HepG2 (cell line): Measurements from ENCODE around the gene ACSS2. TPM values are rescaled to one million over a fixed set of nuclear protein-coding genes. Genes with fewer than 3 reads are reported as not detected.

ENCODE experiments used
- ATAC-seq: fragments of 200-7000 bp; cut with Tn5 transposase; 3 replicates; pipeline ENCODE4 v1.9.1; 2020; ENCODE audit warnings: mild to moderate bottlenecking, moderate library complexity
- BruUV-seq: library from RNA; stranded (reverse); fragments of 400-500 nt; replicated peaks from 2 replicates; lab custom pipeline; 2021; lab: Mats Ljungman, UMichigan
- CTCF ChIA-PET: fragments of 300-600 bp; formaldehyde crosslinking; extraction: SDS; loops from one replicate; lab custom pipeline; 2021; ENCODE audit warnings: low total read pairs, inconsistent platforms, low intra/inter-chr PET ratio; lab: Yijun Ruan, JAX
- POLR2A ChIA-PET: fragments of 350-600 bp; sonication (Branson Sonifier 250); formaldehyde crosslinking; loops from one replicate; lab custom pipeline; 2020; ENCODE audit warnings: antibody characterized with exemption, inconsistent platforms; lab: Yijun Ruan, JAX
- DNase-seq: peaks from one replicate; pipeline ENCODE4 v3.0.0-alpha.2; 2015; ENCODE audit warnings: low spot score
- FAIRE-seq: peaks from 3 replicates; lab custom pipeline; 2011; peaks lifted over from hg19 to GRCh38; lab: Jason Lieb, UNC
- H2AFZ ChIP-seq: one replicate; pipeline ENCODE4 v1.6.1; 2011; ENCODE audit warnings: low read length, inconsistent platforms
- H3K27ac ChIP-seq: fragments of 300-600 bp; 3 replicates; pipeline ENCODE4 v1.8.0; 2011; ENCODE audit warnings: mixed run types, mild to moderate bottlenecking, mixed read lengths, low read length, inconsistent platforms; ENCODE audit not compliant: insufficient read depth; ENCODE audit errors: extremely low read length
- H3K27me3 ChIP-seq, 2 experiments: fragments of 200-600 bp in 1 of 2; 2 replicates in 1 of 2; 3 replicates in 1 of 2; pipeline versions ENCODE4 v1.6.0 to v1.8.0; 2011; ENCODE audit warnings: low read length in 2 of 2, mild to moderate bottlenecking in 2 of 2, moderate library complexity in 2 of 2, inconsistent platforms in 1 of 2; ENCODE audit not compliant: insufficient read depth in 2 of 2, control insufficient read depth in 1 of 2
- H3K36me3 ChIP-seq, 2 experiments: fragments of 200-600 bp in 1 of 2; replicated peaks in 1 of 2; 2 replicates in 1 of 2; 3 replicates in 1 of 2; pipeline versions ENCODE4 v1.5.1 to v1.8.0; 2011; ENCODE audit warnings: low read length in 2 of 2, inconsistent platforms in 1 of 2; ENCODE audit not compliant: insufficient read depth in 2 of 2, control insufficient read depth in 1 of 2
- H3K4me1 ChIP-seq: 2 replicates; pipeline ENCODE4 v1.5.1; 2012; ENCODE audit warnings: low read length, inconsistent platforms; ENCODE audit not compliant: insufficient read depth
- H3K4me2 ChIP-seq: 2 replicates; pipeline ENCODE4 v1.6.0; 2011; ENCODE audit warnings: low read depth, low read length, inconsistent platforms
- H3K4me3 ChIP-seq, 3 experiments: fragments of 200-600 bp in 1 of 3; sonication (generic), shearing (Covaris generic) in 1 of 3; replicated peaks in 1 of 3; 2 replicates each; pipeline ENCODE4 v1.5.1; 2011 to 2016; ENCODE audit warnings: low read length in 3 of 3, inconsistent platforms in 2 of 3, low read depth in 2 of 3, mild to moderate bottlenecking in 2 of 3, control low read depth in 1 of 3, mixed read lengths in 1 of 3; ENCODE audit not compliant: insufficient read depth in 1 of 3
- H3K79me2 ChIP-seq: one replicate; pipeline ENCODE4 v1.6.1; 2011; ENCODE audit warnings: low read length, inconsistent platforms; ENCODE audit not compliant: insufficient read depth
- H3K9ac ChIP-seq: 2 replicates; pipeline ENCODE4 v1.6.0; 2011; ENCODE audit warnings: mild to moderate bottlenecking, low read depth, low read length, inconsistent platforms; ENCODE audit not compliant: insufficient read depth
- H3K9me3 ChIP-seq: 2 replicates; pipeline ENCODE4 v1.5.1; 2012; ENCODE audit warnings: mild to moderate bottlenecking, low read length
- H4K20me1 ChIP-seq: 2 replicates; pipeline ENCODE4 v1.6.0; 2011; ENCODE audit warnings: inconsistent platforms, mild to moderate bottlenecking, low read length, moderate library complexity; ENCODE audit not compliant: insufficient read depth
- EHMT2 ChIP-seq: fragments of 200-600 bp; sonication (generic); IDR thresholded peaks from 2 replicates; pipeline ENCODE4 v1.7.0; 2017; ENCODE audit warnings: antibody characterized with exemption, low read depth, low read length, borderline replicate concordance
- FOXK2 ChIP-seq: fragments of 450-650 bp; IDR thresholded peaks from 2 replicates; pipeline ENCODE4 v1.6.1; 2016
- HIVEP1 ChIP-seq: sonication (generic); formaldehyde crosslinking; IDR thresholded peaks from 2 replicates; pipeline ENCODE4 v1.4.0; 2020; ENCODE audit warnings: mild to moderate bottlenecking, missing genetic modification reagents
- ZNF234 ChIP-seq: sonication (generic); formaldehyde crosslinking; conservative IDR thresholded peaks from 2 replicates; pipeline ENCODE4 v1.5.1; 2020; ENCODE audit warnings: mild to moderate bottlenecking, missing genetic modification reagents
- ZNF629 ChIP-seq: sonication (generic); formaldehyde crosslinking; conservative IDR thresholded peaks from 2 replicates; pipeline ENCODE4 v1.5.0; 2020; ENCODE audit warnings: missing genetic modification reagents
- WGBS: methylation state at CpG from one replicate; pipeline ENCODE4 v1.1.6; 2017; ENCODE audit warnings: low lambda C conversion rate; 5-methylcytosine and 5-hydroxymethylcytosine counted together
- in situ Hi-C: cut with HindIII; loops from 2 replicates; pipeline ENCODE4 v1.10.0; 2017; ENCODE audit warnings: low pct_unique_long_range_greater_than_20kb; ENCODE audit not compliant: extremely low pct_ligation_motif_present
- intact Hi-C: fragments of 100-400 bp; cut with micrococcal nuclease; formaldehyde crosslinking; loops from one replicate; pipeline ENCODE4 v1.10.0; 2022; ENCODE audit not compliant: unreplicated experiment
- polyA plus RNA-seq, 8 experiments: library from polyadenylated mRNA; depleted of rRNA in 3 of 8; stranded (reverse) in 7 of 8; unstranded in 1 of 8; fragments of >200 nt; fragmentation: Illumina TruSeq in 4 of 8; extraction: Trizol in 4 of 8; gene quantifications; 2 replicates each; pipeline versions ENCODE4 v1.2.1 to v1.2.3, GENCODE V29; 2011 to 2016; ENCODE audit warnings: low read depth in 4 of 8, missing spikeins in 1 of 8, mixed read lengths in 1 of 8; ENCODE audit not compliant: insufficient read depth in 1 of 8
- total RNA-seq, 5 experiments: library from RNA; depleted of rRNA; stranded (reverse); fragments of >200 nt; fragmentation: Illumina TruSeq; extraction: Trizol; gene quantifications; 2 replicates each; pipeline ENCODE4 v1.2.3, GENCODE V29; 2016; ENCODE audit warnings: low read depth in 1 of 5
- TF ChIP-seq, protein P1 (sequence below): sonication (generic); formaldehyde crosslinking; conservative IDR thresholded peaks from 2 replicates; pipeline ENCODE4 v1.8.0; 2022; ENCODE audit warnings: low read depth, missing genetic modification reagents
- TF ChIP-seq, protein P2 (sequence below): sonication (generic); formaldehyde crosslinking; IDR thresholded peaks from 2 replicates; pipeline ENCODE4 v1.8.1; 2023; ENCODE audit warnings: mild to moderate bottlenecking, missing genetic modification reagents

ACSS2 gene
- total and polyA plus RNA-seq, 2 of the 13 experiments (the other 11 are each of a cell fraction or from before 2014, with no cell fraction given), result 72.8 to 89.7 TPM

- Histone ChIP-seq H3K4me2 (no peak overlapping the region), H3K79me2 (no peaks in the 10 kb centered on the region), H2AFZ (no peak overlapping the region), H3K27ac (no peak overlapping the region), H3K9me3 (no peaks in the 10 kb centered on the region), H3K27me3 (no peaks in the 10 kb centered on the region), H3K9ac (no peak overlapping the region), H4K20me1 (no peaks in the 10 kb centered on the region), H3K4me1 (peaks cover 8% of the 10 kb centered on the region), H3K4me3 (no peak overlapping the region), H3K36me3 (peaks cover 9 to 34% of the 10 kb centered on the region in 2 experiments)
- peak; percentile 68 for FAIRE-seq
- no peak for TF ChIP-seq FOXK2
- TF ChIP-seq HIVEP1 (CRISPR knock-in tag), result no peak
- TF ChIP-seq, protein P1, sequence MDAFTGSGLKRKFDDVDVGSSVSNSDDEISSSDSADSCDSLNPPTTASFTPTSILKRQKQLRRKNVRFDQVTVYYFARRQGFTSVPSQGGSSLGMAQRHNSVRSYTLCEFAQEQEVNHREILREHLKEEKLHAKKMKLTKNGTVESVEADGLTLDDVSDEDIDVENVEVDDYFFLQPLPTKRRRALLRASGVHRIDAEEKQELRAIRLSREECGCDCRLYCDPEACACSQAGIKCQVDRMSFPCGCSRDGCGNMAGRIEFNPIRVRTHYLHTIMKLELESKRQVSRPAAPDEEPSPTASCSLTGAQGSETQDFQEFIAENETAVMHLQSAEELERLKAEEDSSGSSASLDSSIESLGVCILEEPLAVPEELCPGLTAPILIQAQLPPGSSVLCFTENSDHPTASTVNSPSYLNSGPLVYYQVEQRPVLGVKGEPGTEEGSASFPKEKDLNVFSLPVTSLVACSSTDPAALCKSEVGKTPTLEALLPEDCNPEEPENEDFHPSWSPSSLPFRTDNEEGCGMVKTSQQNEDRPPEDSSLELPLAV, result no peak
- TF ChIP-seq ZNF629 (CRISPR knock-in tag), result peak; percentile 80
- TF ChIP-seq, protein P2, sequence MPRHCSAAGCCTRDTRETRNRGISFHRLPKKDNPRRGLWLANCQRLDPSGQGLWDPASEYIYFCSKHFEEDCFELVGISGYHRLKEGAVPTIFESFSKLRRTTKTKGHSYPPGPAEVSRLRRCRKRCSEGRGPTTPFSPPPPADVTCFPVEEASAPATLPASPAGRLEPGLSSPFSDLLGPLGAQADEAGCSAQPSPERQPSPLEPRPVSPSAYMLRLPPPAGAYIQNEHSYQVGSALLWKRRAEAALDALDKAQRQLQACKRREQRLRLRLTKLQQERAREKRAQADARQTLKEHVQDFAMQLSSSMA (CRISPR knock-in tag), result no peak
- no peak for TF ChIP-seq EHMT2
- TF ChIP-seq ZNF234 (CRISPR knock-in tag), result no peak
- intact Hi-C loops, result no loop called here
- POLR2A ChIA-PET, result interaction anchor here (1.2 kb wide), 1 partner anchor 23 kb away, joined by 3 read pairs; the partner anchor contains the start of gene NCOA6
- in situ Hi-C loops, result no loop called here
- 95% methylated on average over 5 of the region's 5 CpGs for WGBS
- ATAC-seq, result no peak
- DNase-seq, result no peak
- BruUV-seq, result no TSS peak
- CTCF ChIA-PET, result no interaction called here
These were observed 27.8 kb upstream of the ACSS2 start for GRCh38 chr20:34848597-34848996.
